Left lung (tissue), 10 donors: ENCODE results near the gene SLC25A48. TPM values are rescaled to one million over a fixed set of nuclear protein-coding genes. Genes with fewer than 3 reads are reported as not detected.
A peak's percentile ranks its signal among the peaks of the same experiment; 100 is the strongest.
"Not testable (repeated sequence)": the region's sequence is repeated elsewhere in the genome, so short reads cannot be mapped to it uniquely, and the experiment has no call there.

Experiments
- ATAC-seq: fragments of 200-7000 bp; cut with Tn5 transposase; one replicate; pipeline ENCODE4 v1.9.1; 2020; ENCODE audit warnings: moderate library complexity
- DNase-seq, 4 donors: peaks; one replicate each; pipeline ENCODE4 v3.0.0-alpha.2; 2013 to 2020
- H3K27ac ChIP-seq, 2 donors: fragments of 200-600 bp; sonication (generic) in 1 of 2; one replicate each; pipeline versions ENCODE4 v1.5.0 to v1.8.0; 2020 to 2021
- H3K27me3 ChIP-seq, 2 donors: fragments of 200-600 bp; sonication (generic) in 1 of 2; one replicate each; pipeline versions ENCODE4 v1.5.0 to v1.8.0; 2020 to 2021
- H3K36me3 ChIP-seq, 2 donors: fragments of 200-600 bp; sonication (generic) in 1 of 2; one replicate each; pipeline versions ENCODE4 v1.5.0 to v1.8.0; 2020 to 2021
- H3K4me1 ChIP-seq, 2 donors: fragments of 200-600 bp; one replicate each; pipeline ENCODE4 v1.8.0; 2021
- H3K4me3 ChIP-seq, 2 donors: fragments of 200-600 bp; sonication (generic) in 1 of 2; one replicate each; pipeline versions ENCODE4 v1.5.0 to v1.8.0; 2020 to 2021; ENCODE audit warnings: mild to moderate bottlenecking in 1 of 2
- H3K9me3 ChIP-seq, 2 donors: fragments of 200-600 bp; sonication (generic) in 1 of 2; one replicate each; pipeline versions ENCODE4 v1.5.0 to v1.8.0; 2020 to 2021
- intact Hi-C, 2 donors: fragments of 100-400 bp; cut with DNase I; formaldehyde crosslinking; loops; one replicate each; pipeline versions ENCODE4 v1.11.2 to v1.14.2; 2022
- polyA plus RNA-seq, 6 donors: library from polyadenylated mRNA; unstranded; fragments of 120-200 nt; gene quantifications; one replicate each; pipeline ENCODE4 v1.2.1, GENCODE V29; 2013; ENCODE audit not compliant: insufficient read length in 6 of 6
- total RNA-seq, 2 donors: library from RNA; stranded (reverse); fragmentation: NEBNext Ultra II Directional; extraction: Animal tissue kit (Norgen Biotek cat#: 25700); gene quantifications; one replicate each; pipeline ENCODE4 v1.2.1, GENCODE V29; 2021
- TF ChIP-seq, protein P1 (sequence below), 2 donors: fragments of 200-600 bp; sonication (generic) in 1 of 2; IDR thresholded peaks; one replicate each; pipeline versions ENCODE4 v1.5.0 to v1.8.0; 2021; ENCODE audit warnings: antibody characterized with exemption in 2 of 2
- donor health status: DM: no; HTN: yes; CAD: no.
- donor health status: DM: no; HTN: no; CAD: no.

Gene SLC25A48
- total and polyA plus RNA-seq, 8 donors = 0.64 to 1.7 (median 1.0) TPM; not detected in 1

DNA sequence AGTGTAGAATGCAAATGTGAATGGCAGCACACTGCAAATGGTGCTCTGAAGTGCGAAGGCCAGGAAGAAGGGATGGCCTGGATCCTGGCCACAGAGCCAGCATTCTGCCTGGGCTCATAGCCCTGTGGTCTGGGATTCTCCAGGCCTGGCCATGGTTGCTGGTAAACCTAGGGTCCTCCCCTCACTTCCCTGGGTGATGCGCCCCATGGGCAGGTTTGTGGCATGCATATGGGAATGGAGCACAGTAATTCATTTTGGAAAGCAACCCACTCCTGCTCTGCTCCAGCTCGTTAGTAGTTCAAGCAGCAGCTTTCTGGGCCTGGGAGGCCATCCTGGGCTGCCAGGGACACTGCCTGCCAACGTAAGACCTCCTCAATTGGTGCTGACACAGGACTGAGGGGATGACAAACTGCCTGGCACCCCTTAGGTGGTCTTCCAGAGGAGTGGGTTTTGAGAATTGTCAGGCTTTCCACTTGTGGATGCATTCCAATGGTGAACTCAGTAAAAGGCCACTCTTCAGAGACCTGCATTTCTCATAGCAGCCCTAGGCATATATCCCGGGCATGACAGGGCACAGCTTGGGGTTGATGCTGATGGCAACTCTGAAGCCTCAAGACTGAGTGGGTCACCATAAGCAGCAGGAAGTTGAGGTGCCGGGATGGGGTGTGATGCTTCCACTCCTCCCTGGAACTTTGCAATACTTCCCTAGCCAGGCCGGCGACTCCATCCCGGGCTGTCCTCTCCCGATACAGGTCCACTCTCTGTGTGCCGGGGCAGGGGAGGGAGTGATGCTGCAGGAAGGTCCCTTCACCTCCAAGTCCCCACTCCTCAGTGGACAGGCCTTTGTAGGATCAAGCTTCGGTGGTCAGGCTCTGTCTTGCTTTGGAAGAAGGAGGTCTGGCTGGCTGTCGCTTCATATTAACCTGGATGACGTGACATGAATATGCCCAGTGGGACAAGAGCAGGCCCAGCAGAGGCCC is 1.2 kb upstream of the SLC25A48 start:
- DNase-seq (no peak), ATAC-seq (no peak)
- Histone ChIP-seq H3K27ac (no peak overlapping the region), H3K36me3 (no peaks in the 10 kb centered on the region), H3K9me3 (peaks cover 0 to 2% of the 10 kb centered on the region in 2 donors), H3K27me3 (peaks cover 20 to 84% of the 10 kb centered on the region in 2 donors), H3K4me1 (peaks cover 4 to 9% of the 10 kb centered on the region in 2 donors), H3K4me3 (no peak overlapping the region)
- intact Hi-C loops = no loop called here
- TF ChIP-seq, protein P1, sequence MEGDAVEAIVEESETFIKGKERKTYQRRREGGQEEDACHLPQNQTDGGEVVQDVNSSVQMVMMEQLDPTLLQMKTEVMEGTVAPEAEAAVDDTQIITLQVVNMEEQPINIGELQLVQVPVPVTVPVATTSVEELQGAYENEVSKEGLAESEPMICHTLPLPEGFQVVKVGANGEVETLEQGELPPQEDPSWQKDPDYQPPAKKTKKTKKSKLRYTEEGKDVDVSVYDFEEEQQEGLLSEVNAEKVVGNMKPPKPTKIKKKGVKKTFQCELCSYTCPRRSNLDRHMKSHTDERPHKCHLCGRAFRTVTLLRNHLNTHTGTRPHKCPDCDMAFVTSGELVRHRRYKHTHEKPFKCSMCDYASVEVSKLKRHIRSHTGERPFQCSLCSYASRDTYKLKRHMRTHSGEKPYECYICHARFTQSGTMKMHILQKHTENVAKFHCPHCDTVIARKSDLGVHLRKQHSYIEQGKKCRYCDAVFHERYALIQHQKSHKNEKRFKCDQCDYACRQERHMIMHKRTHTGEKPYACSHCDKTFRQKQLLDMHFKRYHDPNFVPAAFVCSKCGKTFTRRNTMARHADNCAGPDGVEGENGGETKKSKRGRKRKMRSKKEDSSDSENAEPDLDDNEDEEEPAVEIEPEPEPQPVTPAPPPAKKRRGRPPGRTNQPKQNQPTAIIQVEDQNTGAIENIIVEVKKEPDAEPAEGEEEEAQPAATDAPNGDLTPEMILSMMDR (IDR thresholded peaks at IDR 0.05) = no peak

DNA sequence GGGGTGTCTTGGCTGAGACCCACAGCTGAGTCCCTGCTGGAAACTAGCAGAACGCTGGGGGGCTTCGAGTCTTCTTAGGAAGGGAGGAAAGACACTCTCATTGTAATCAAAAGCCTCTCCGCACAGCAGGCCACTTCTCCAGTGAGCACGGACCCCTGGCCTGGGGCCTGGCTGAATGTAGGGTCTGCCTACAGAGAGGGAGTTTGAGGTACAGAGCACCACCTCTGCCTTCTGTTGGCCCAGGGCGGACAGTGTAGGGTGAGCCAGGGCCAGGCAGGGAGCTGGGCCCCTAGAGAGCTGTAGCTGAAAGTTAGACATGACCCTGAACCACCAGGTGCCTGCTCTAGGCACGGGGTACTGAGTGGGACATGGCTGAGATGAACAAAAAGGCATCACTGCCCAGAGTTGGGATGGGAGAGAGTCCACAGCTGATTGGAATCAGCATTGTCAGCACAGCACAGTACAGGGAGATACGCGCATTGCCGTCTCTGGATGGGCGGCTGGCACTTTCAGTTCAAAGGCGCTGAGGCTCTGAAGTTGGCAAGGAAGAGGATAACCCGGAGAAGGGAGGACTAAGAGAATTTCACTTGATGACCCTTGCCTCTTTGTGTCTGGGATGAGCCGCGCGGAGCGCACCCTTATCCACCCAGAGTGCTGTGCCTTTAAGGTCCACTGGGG is 363 bp upstream of the SLC25A48 start:
- peaks cover 20 to 93% of the 10 kb centered on the region in 2 donors for H3K27me3 ChIP-seq
- H3K4me3 ChIP-seq = peak overlapping the region; percentile 20 to 34
- DNase-seq = no peak
- no peak overlapping the region for H3K27ac ChIP-seq
- H3K4me1 ChIP-seq = peaks cover 4 to 9% of the 10 kb centered on the region in 2 donors
- intact Hi-C loops = no loop called here
- ATAC-seq = peak; percentile 9
- no peaks in the 10 kb centered on the region for H3K36me3 ChIP-seq
- peaks cover 0 to 7% of the 10 kb centered on the region in 2 donors for H3K9me3 ChIP-seq
- TF ChIP-seq, protein P1 (IDR thresholded peaks at IDR 0.05) = peak; percentile 47 to 65

DNA sequence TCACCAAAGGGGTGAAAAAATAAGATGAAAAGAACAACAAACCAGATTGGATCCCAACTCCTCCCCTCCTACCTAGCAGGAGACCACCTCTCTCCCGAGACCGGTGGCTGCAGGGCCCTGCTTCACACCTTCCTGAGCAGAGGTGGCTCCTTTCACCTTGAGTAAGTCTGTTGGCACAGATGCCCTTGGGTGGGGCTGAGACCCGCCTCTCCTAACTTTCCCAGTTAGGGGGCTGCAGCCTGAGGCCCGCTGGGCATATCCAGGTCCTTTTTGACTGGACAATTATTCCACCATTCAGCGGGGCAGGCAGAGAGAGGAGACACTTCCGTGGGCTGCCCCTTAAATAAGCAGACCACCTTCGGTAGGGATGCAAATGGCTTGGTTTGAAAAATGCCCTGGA is 1.3 kb downstream of the SLC25A48 start:
- ATAC-seq (no peak), DNase-seq (no peak)
- no peak overlapping the region for H3K27ac ChIP-seq
- H3K36me3 ChIP-seq = no peaks in the 10 kb centered on the region
- H3K4me1 ChIP-seq = peaks cover 4 to 9% of the 10 kb centered on the region in 2 donors
- no peak overlapping the region for H3K4me3 ChIP-seq
- TF ChIP-seq, protein P1 (IDR thresholded peaks at IDR 0.05) = no peak
- H3K9me3 ChIP-seq = peaks cover 0 to 7% of the 10 kb centered on the region in 2 donors
- intact Hi-C loops = no loop called here
- peaks cover 20 to 83% of the 10 kb centered on the region in 2 donors for H3K27me3 ChIP-seq

DNA sequence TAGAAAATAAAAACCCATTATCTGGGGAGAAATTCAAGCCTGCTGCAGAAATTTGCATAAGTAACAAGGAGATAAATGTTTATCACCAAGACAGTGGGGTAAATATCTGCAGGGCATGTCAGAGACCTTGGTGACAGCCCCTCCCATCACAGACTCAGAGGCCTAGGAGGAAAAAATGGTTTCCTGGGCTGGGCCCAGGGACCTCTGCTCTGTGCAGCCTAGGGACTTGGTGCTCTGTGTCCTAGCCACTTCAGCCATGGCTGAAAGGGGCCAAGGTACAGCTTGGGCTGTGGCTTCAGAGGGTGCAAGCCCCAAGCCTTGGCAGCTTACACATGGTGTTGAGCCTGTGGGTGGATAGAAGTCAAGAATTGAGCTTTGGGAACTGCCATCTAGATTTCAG is 3.9 kb downstream of the SLC25A48 start:
- intact Hi-C loops, H3K9me3 ChIP-seq, DNase-seq, H3K4me1 ChIP-seq, H3K36me3 ChIP-seq, ATAC-seq, H3K4me3 ChIP-seq, H3K27ac ChIP-seq: not testable (repeated sequence)
- H3K27me3 ChIP-seq = peaks cover 20 to 78% of the 10 kb centered on the region in 2 donors

DNA sequence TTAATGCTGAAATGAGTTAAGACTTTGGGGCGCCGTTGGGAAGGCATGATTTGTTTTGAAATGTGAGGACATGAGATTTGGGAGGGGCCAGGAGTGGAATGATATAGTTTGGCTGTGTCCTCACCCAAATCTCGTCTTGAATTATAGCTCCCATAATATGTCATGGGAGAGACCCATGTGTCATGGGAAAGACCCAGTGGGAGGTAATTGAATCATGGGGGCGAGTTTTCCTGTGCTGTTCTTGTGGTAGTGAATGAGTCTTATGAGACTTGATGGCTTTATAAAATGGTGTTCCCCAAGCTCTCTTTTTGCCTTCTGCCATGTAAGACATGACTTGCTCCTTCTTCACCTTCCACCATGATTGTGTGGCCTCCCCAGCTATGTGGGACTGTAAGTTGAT is 5.1 kb downstream of the SLC25A48 start:
- Histone ChIP-seq H3K9me3 (peaks cover 0 to 7% of the 10 kb centered on the region in 2 donors), H3K4me1 (peaks cover 4 to 7% of the 10 kb centered on the region in 2 donors), H3K36me3 (no peaks in the 10 kb centered on the region), H3K27ac (no peak overlapping the region), H3K4me3 (no peak overlapping the region), H3K27me3 (peaks cover 16 to 72% of the 10 kb centered on the region in 2 donors)
- DNase-seq (no peak), ATAC-seq (no peak)
- intact Hi-C loops = no loop called here
- TF ChIP-seq, protein P1 (IDR thresholded peaks at IDR 0.05) = no peak
